Measurements from ENCODE around the gene FAM193A.

DNA sequence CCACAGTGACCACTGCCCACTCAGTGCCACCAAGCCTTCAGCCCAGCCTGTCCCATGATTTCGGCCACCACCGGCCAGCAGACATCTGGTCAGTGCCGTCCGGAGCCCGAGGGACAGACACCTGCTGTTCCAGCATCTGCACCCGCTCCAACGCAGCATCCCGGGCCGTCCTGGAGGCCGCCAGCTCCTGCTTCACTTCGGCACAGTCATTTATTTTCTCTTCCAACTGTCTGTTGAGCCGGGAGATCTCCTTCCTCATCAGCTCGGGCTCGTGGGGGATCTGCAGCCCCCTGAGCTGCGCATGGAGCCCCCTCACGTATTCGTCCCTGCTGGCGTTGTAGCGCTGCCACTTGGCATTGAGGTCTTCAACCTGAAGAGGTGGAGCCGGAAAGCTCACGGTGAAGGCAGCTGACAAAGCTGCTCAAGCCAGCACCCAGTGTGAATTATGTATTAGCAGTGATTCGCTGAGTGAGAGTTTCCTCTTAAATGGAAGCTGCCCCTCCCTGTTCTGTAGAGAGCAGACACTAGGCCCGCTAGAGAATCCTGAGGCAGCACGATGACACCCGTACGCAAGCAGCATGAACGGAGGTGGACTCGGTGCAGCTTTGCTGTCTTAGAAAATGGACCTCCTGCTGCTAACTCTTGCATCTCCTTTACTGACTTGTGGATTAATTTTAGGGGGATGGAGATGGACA lies 208.3 kb downstream of the FAM193A start:
- TF ChIP-seq, protein P1, sequence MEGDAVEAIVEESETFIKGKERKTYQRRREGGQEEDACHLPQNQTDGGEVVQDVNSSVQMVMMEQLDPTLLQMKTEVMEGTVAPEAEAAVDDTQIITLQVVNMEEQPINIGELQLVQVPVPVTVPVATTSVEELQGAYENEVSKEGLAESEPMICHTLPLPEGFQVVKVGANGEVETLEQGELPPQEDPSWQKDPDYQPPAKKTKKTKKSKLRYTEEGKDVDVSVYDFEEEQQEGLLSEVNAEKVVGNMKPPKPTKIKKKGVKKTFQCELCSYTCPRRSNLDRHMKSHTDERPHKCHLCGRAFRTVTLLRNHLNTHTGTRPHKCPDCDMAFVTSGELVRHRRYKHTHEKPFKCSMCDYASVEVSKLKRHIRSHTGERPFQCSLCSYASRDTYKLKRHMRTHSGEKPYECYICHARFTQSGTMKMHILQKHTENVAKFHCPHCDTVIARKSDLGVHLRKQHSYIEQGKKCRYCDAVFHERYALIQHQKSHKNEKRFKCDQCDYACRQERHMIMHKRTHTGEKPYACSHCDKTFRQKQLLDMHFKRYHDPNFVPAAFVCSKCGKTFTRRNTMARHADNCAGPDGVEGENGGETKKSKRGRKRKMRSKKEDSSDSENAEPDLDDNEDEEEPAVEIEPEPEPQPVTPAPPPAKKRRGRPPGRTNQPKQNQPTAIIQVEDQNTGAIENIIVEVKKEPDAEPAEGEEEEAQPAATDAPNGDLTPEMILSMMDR (IDR thresholded peaks at IDR 0.05; ENCODE audit: insufficient read depth, low read length) = no peak
- TF ChIP-seq GABPA (IDR thresholded peaks at IDR 0.05; ENCODE audit: low read depth) = no peak
- TF ChIP-seq, protein P2, sequence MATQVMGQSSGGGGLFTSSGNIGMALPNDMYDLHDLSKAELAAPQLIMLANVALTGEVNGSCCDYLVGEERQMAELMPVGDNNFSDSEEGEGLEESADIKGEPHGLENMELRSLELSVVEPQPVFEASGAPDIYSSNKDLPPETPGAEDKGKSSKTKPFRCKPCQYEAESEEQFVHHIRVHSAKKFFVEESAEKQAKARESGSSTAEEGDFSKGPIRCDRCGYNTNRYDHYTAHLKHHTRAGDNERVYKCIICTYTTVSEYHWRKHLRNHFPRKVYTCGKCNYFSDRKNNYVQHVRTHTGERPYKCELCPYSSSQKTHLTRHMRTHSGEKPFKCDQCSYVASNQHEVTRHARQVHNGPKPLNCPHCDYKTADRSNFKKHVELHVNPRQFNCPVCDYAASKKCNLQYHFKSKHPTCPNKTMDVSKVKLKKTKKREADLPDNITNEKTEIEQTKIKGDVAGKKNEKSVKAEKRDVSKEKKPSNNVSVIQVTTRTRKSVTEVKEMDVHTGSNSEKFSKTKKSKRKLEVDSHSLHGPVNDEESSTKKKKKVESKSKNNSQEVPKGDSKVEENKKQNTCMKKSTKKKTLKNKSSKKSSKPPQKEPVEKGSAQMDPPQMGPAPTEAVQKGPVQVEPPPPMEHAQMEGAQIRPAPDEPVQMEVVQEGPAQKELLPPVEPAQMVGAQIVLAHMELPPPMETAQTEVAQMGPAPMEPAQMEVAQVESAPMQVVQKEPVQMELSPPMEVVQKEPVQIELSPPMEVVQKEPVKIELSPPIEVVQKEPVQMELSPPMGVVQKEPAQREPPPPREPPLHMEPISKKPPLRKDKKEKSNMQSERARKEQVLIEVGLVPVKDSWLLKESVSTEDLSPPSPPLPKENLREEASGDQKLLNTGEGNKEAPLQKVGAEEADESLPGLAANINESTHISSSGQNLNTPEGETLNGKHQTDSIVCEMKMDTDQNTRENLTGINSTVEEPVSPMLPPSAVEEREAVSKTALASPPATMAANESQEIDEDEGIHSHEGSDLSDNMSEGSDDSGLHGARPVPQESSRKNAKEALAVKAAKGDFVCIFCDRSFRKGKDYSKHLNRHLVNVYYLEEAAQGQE (IDR thresholded peaks at IDR 0.05; ENCODE audit: insufficient replicate concordance, low read depth) = no peak
